ENCODE measurements around the gene GPRIN1. TPM values are rescaled to one million over a fixed set of nuclear protein-coding genes. Genes with fewer than 3 reads are reported as not detected.
A peak's percentile ranks its signal among the peaks of the same experiment; 100 is the strongest.

Gene GPRIN1
- total and polyA plus RNA-seq, 4 donors = 0.23 to 0.50 (median 0.30) TPM; not detected in 1

DNA sequence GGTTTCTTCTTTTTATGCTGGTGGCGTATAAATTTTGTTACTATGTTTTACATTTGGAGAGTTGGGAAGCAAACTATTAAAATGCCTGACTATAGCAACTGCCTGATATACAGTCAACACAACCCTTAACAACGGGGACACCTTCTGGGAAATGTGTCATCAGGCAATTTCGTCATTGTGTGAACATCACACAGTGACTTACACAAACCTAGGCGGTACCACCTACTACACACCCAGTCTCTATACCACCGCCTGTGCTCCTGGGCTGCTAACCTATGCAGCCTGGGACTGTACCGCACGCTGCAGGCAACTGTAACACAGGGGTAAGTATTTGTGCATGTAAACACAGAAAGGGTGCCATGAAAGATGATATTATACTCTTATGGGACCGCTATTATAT is 62.2 kb downstream of the GPRIN1 start:
- H3K9me3 ChIP-seq (ENCODE audit: control insufficient read depth in 4 of 4, low read length in 3 of 4) = no peaks in the 10 kb centered on the region
- 65% methylated on average over 8 of the region's 8 CpGs for WGBS
- no peaks in the 10 kb centered on the region for H3K27me3 ChIP-seq (ENCODE audit: control insufficient read depth in 4 of 4, insufficient read depth in 4 of 4, low read length in 3 of 4)
- DNase-seq (ENCODE audit: low spot score) = no peak
- H3K4me3 ChIP-seq (ENCODE audit: low read depth in 1 of 3, low read length in 3 of 3) = no peak overlapping the region
- no peaks in the 10 kb centered on the region for H3K36me3 ChIP-seq (ENCODE audit: control insufficient read depth in 4 of 4, insufficient read depth in 3 of 4, low read depth in 1 of 4, low read length in 3 of 4)
- H3K4me1 ChIP-seq (ENCODE audit: control insufficient read depth in 4 of 4, insufficient read depth in 4 of 4, low read length in 3 of 4) = peaks cover 0 to 26% (median 16%) of the 10 kb centered on the region in 4 donors
- TF ChIP-seq NR2F2 (IDR thresholded peaks at IDR 0.05) = no peak
- TF ChIP-seq TAF1 (conservative IDR thresholded peaks at IDR 0.05) = no peak
- TF ChIP-seq SP1 (IDR thresholded peaks at IDR 0.05) = no peak
- TF ChIP-seq, protein P1, sequence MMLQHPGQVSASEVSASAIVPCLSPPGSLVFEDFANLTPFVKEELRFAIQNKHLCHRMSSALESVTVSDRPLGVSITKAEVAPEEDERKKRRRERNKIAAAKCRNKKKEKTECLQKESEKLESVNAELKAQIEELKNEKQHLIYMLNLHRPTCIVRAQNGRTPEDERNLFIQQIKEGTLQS (IDR thresholded peaks at IDR 0.05) = no peak
- TF ChIP-seq JUND (IDR thresholded peaks at IDR 0.05) = no peak
- TF ChIP-seq, protein P2, sequence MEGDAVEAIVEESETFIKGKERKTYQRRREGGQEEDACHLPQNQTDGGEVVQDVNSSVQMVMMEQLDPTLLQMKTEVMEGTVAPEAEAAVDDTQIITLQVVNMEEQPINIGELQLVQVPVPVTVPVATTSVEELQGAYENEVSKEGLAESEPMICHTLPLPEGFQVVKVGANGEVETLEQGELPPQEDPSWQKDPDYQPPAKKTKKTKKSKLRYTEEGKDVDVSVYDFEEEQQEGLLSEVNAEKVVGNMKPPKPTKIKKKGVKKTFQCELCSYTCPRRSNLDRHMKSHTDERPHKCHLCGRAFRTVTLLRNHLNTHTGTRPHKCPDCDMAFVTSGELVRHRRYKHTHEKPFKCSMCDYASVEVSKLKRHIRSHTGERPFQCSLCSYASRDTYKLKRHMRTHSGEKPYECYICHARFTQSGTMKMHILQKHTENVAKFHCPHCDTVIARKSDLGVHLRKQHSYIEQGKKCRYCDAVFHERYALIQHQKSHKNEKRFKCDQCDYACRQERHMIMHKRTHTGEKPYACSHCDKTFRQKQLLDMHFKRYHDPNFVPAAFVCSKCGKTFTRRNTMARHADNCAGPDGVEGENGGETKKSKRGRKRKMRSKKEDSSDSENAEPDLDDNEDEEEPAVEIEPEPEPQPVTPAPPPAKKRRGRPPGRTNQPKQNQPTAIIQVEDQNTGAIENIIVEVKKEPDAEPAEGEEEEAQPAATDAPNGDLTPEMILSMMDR (IDR thresholded peaks at IDR 0.05; ENCODE audit: low read depth, low read length, missing input control) = no peak
- no peak for TF ChIP-seq HNF4G (IDR thresholded peaks at IDR 0.05)
- TF ChIP-seq RXRA (IDR thresholded peaks at IDR 0.05) = no peak
- TF ChIP-seq RAD21 (IDR thresholded peaks at IDR 0.05) = no peak
- no peak for TF ChIP-seq FOXA1 (IDR thresholded peaks at IDR 0.05)
- no peak for TF ChIP-seq HNF4A (conservative IDR thresholded peaks at IDR 0.05)
- TF ChIP-seq YY1 (IDR thresholded peaks at IDR 0.05) = no peak
- TF ChIP-seq, protein P3, sequence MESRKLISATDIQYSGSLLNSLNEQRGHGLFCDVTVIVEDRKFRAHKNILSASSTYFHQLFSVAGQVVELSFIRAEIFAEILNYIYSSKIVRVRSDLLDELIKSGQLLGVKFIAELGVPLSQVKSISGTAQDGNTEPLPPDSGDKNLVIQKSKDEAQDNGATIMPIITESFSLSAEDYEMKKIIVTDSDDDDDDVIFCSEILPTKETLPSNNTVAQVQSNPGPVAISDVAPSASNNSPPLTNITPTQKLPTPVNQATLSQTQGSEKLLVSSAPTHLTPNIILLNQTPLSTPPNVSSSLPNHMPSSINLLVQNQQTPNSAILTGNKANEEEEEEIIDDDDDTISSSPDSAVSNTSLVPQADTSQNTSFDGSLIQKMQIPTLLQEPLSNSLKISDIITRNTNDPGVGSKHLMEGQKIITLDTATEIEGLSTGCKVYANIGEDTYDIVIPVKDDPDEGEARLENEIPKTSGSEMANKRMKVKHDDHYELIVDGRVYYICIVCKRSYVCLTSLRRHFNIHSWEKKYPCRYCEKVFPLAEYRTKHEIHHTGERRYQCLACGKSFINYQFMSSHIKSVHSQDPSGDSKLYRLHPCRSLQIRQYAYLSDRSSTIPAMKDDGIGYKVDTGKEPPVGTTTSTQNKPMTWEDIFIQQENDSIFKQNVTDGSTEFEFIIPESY (IDR thresholded peaks at IDR 0.05) = no peak
- TF ChIP-seq, protein P4, sequence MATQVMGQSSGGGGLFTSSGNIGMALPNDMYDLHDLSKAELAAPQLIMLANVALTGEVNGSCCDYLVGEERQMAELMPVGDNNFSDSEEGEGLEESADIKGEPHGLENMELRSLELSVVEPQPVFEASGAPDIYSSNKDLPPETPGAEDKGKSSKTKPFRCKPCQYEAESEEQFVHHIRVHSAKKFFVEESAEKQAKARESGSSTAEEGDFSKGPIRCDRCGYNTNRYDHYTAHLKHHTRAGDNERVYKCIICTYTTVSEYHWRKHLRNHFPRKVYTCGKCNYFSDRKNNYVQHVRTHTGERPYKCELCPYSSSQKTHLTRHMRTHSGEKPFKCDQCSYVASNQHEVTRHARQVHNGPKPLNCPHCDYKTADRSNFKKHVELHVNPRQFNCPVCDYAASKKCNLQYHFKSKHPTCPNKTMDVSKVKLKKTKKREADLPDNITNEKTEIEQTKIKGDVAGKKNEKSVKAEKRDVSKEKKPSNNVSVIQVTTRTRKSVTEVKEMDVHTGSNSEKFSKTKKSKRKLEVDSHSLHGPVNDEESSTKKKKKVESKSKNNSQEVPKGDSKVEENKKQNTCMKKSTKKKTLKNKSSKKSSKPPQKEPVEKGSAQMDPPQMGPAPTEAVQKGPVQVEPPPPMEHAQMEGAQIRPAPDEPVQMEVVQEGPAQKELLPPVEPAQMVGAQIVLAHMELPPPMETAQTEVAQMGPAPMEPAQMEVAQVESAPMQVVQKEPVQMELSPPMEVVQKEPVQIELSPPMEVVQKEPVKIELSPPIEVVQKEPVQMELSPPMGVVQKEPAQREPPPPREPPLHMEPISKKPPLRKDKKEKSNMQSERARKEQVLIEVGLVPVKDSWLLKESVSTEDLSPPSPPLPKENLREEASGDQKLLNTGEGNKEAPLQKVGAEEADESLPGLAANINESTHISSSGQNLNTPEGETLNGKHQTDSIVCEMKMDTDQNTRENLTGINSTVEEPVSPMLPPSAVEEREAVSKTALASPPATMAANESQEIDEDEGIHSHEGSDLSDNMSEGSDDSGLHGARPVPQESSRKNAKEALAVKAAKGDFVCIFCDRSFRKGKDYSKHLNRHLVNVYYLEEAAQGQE (IDR thresholded peaks at IDR 0.05) = no peak
- TF ChIP-seq FOXA2 (IDR thresholded peaks at IDR 0.05) = no peak
- TF ChIP-seq, protein P5, sequence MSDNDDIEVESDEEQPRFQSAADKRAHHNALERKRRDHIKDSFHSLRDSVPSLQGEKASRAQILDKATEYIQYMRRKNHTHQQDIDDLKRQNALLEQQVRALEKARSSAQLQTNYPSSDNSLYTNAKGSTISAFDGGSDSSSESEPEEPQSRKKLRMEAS (IDR thresholded peaks at IDR 0.05) = no peak
- H3K27ac ChIP-seq (ENCODE audit: low read depth in 1 of 2, low read length in 2 of 2) = peak overlapping the region; percentile 35 to 42
- H3K9ac ChIP-seq (ENCODE audit: low read depth in 1 of 2, low read length in 2 of 2) = no peak overlapping the region

Small RNA genes lying within 50 kb of the gene (small RNA-seq; reads per million reads assigned to genes)
- not detected for gene MIR4281
- gene RF00019 = not detected
- gene RN7SL684P = not detected

Other genes with a start within 250 kb of the GPRIN1 start
- 10 to 100 TPM; 31.1 to 31.8 TPM for gene KIAA1191, start 248.4 kb downstream of the GPRIN1 start, total RNA-seq
- 10 to 100 TPM; 25.7 to 37.2 TPM for gene KIAA1191, start 248.4 kb downstream of the GPRIN1 start, polyA plus RNA-seq
- gene ARL10, start 244.7 kb downstream of the GPRIN1 start, total RNA-seq = 1 to 10 TPM; 2.1 to 2.2 TPM
- under 1 TPM; 0.35 to 0.93 TPM for gene ARL10, start 244.7 kb downstream of the GPRIN1 start, polyA plus RNA-seq
- gene NOP16, start 221.6 kb downstream of the GPRIN1 start, total RNA-seq = 10 to 100 TPM in 1 of 2 donors, 1 to 10 TPM in 1; 6.1 to 11.1 TPM
- gene NOP16, start 221.6 kb downstream of the GPRIN1 start, polyA plus RNA-seq = 10 to 100 TPM; 23.3 to 41.2 TPM
- gene HIGD2A, start 221.4 kb downstream of the GPRIN1 start, total RNA-seq = 10 to 100 TPM; 18.4 to 42.6 TPM
- 100 to 1,000 TPM in 1 of 2 donors, 10 to 100 TPM in 1; 93.0 to 127 TPM for gene HIGD2A, start 221.4 kb downstream of the GPRIN1 start, polyA plus RNA-seq
- 10 to 100 TPM; 14.2 to 30.9 TPM for gene CLTB, start 193.6 kb downstream of the GPRIN1 start, total RNA-seq
- 10 to 100 TPM; 46.2 to 49.4 TPM for gene CLTB, start 193.6 kb downstream of the GPRIN1 start, polyA plus RNA-seq
- gene FAF2, start 161.8 kb downstream of the GPRIN1 start, total RNA-seq = 10 to 100 TPM; 20.1 to 28.3 TPM
- gene FAF2, start 161.8 kb downstream of the GPRIN1 start, polyA plus RNA-seq = 10 to 100 TPM; 12.7 to 12.9 TPM
- 1 to 10 TPM; 3.9 to 5.5 TPM for gene RNF44, start 72.8 kb downstream of the GPRIN1 start, total RNA-seq
- 1 to 10 TPM; 3.2 to 6.4 TPM for gene RNF44, start 72.8 kb downstream of the GPRIN1 start, polyA plus RNA-seq
- 10 to 100 TPM; 11.4 to 21.8 TPM for gene CDHR2, start 60.8 kb downstream of the GPRIN1 start, total RNA-seq
- gene CDHR2, start 60.8 kb downstream of the GPRIN1 start, polyA plus RNA-seq = 10 to 100 TPM in 1 of 2 donors, 1 to 10 TPM in 1; 8.8 to 23.8 TPM
- not detected for gene SNCB, start 20.4 kb upstream of the GPRIN1 start, total RNA-seq
- not detected for gene SNCB, start 20.4 kb upstream of the GPRIN1 start, polyA plus RNA-seq
- gene EIF4E1B, start 20.5 kb upstream of the GPRIN1 start, total RNA-seq = not detected
- gene EIF4E1B, start 20.5 kb upstream of the GPRIN1 start, polyA plus RNA-seq = not detected
- 10 to 100 TPM; 15.9 to 43.4 TPM for gene TSPAN17, start 37.3 kb upstream of the GPRIN1 start, total RNA-seq
- gene TSPAN17, start 37.3 kb upstream of the GPRIN1 start, polyA plus RNA-seq = 10 to 100 TPM in 1 of 2 donors, 1 to 10 TPM in 1; 5.7 to 16.4 TPM
- gene UNC5A, start 200.4 kb upstream of the GPRIN1 start, total RNA-seq = under 1 TPM in 1 of 2 donors, not detected in 1; under 0.01 TPM
- under 1 TPM; 0.03 to 0.07 TPM for gene UNC5A, start 200.4 kb upstream of the GPRIN1 start, polyA plus RNA-seq

All from liver (tissue), 10 donors.